ENCODE data around the gene CELSR3.
A peak's percentile ranks its signal among the peaks of the same experiment; 100 is the strongest.

Gene CELSR3

GRCh38 chr3:48637305-48637704, 25.4 kb downstream of the CELSR3 start:
- CTCF ChIA-PET = no interaction called here
- peak overlapping the region; percentile 89 for H3K27ac ChIP-seq
- DNase-seq (ENCODE audit: low spot score) = no peak

GRCh38 chr3:48636149-48636655, 26.5 kb downstream of the CELSR3 start:
- ChIA-PET CTCF (interaction anchor here (0.5 to 2.5 kb wide), 3 partner anchors 12 to 809 kb away, joined by 3 to 12 read pairs (median 4); no protein-coding TSS in a partner anchor), POLR2A (ENCODE audit: low non-redundant PET) (no interaction called here)
- H3K27ac ChIP-seq = peak overlapping the region; percentile 89
- DNase-seq (ENCODE audit: low spot score) = no peak
- TF ChIP-seq, protein P1, sequence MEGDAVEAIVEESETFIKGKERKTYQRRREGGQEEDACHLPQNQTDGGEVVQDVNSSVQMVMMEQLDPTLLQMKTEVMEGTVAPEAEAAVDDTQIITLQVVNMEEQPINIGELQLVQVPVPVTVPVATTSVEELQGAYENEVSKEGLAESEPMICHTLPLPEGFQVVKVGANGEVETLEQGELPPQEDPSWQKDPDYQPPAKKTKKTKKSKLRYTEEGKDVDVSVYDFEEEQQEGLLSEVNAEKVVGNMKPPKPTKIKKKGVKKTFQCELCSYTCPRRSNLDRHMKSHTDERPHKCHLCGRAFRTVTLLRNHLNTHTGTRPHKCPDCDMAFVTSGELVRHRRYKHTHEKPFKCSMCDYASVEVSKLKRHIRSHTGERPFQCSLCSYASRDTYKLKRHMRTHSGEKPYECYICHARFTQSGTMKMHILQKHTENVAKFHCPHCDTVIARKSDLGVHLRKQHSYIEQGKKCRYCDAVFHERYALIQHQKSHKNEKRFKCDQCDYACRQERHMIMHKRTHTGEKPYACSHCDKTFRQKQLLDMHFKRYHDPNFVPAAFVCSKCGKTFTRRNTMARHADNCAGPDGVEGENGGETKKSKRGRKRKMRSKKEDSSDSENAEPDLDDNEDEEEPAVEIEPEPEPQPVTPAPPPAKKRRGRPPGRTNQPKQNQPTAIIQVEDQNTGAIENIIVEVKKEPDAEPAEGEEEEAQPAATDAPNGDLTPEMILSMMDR (conservative IDR thresholded peaks at IDR 0.05; ENCODE audit: low read depth) = no peak

More at GRCh38 chr3:48637305-48637704, 25.4 kb downstream of the CELSR3 start:
- TF ChIP-seq, protein P1 (conservative IDR thresholded peaks at IDR 0.05; ENCODE audit: low read depth) = no peak
- POLR2A ChIA-PET (ENCODE audit: low non-redundant PET) = no interaction called here

GRCh38 chr3:48635222-48636021, 27.3 kb downstream of the CELSR3 start, which contains the start of gene SLC26A6:
Gene SLC26A6 (minus strand): TSS chr3:48635461. CDS start chr3:48635393, 68 bp downstream.
- peak within 1 kb of the TSS; percentile 89 for H3K27ac ChIP-seq
- DNase-seq (ENCODE audit: low spot score) = peak; percentile 99
- POLR2A ChIA-PET (ENCODE audit: low non-redundant PET) = no interaction called here
- CTCF ChIA-PET = interaction anchor here (0.5 to 2.5 kb wide), 3 partner anchors 11 to 809 kb away, joined by 3 to 12 read pairs (median 4); no protein-coding TSS in a partner anchor
- TF ChIP-seq, protein P1 (conservative IDR thresholded peaks at IDR 0.05; ENCODE audit: low read depth) = peak; percentile 72

- TF ChIP-seq, protein P1 (conservative IDR thresholded peaks at IDR 0.05; ENCODE audit: low read depth) = no peak
- ChIA-PET CTCF (interaction anchor here (2.5 kb wide), 1 partner anchor 10 kb away, joined by 12 read pairs; no protein-coding TSS in a partner anchor), POLR2A (ENCODE audit: low non-redundant PET) (no interaction called here)
- peak; percentile 55 for DNase-seq (ENCODE audit: low spot score)
- peak overlapping the region; percentile 89 for H3K27ac ChIP-seq
Measured at GRCh38 chr3:48634661-48635221, 27.9 kb downstream of the CELSR3 start.

DNA sequence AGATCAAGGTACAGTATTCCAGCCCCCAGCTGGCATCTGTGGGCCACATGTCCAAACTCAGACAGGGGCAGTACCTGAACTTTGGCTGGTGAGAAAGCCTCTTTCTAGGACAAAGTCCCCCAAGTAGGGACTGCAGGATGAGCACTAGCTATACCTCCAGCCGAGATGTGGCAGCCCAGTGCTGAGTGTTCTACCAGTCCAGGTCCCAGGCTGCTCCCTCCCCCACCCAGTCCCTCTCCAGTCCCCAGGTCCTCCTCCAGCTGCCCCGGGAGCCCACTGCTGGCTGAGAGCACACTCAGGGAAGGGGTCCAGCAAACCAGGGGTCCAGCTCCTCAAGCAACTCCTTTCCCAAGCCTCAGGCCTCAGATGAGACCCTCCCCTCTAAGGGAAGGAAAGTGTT, 28.9 kb downstream of the CELSR3 start:
- ChIA-PET CTCF (interaction anchor here (1.1 to 2.5 kb wide), 2 partner anchors 9 to 23 kb away, joined by 3 to 12 read pairs; no protein-coding TSS in a partner anchor), POLR2A (ENCODE audit: low non-redundant PET) (no interaction called here)
- DNase-seq (ENCODE audit: low spot score) = no peak
- TF ChIP-seq, protein P1 (conservative IDR thresholded peaks at IDR 0.05; ENCODE audit: low read depth) = no peak
- H3K27ac ChIP-seq = peak overlapping the region; percentile 89

DNA sequence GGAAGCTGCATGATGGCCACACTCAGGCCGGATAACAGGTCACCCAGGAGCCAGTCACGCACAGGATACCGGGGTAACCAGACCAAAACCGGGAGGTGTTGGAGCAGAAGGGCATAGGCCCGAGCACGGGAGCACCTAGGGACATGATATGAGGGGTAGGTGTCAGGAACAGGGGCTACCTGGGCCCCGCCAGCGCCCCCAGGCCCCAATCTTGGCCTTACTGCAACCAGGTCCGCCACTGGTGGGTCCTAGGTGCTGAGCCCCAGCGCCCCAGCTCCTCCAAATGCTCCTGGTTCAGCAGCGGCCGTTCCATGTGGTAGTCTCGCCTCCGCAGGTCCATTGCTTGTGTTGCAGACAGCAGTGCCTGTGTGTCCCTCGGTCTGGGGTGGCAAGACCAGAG, 29.4 kb downstream of the CELSR3 start:
- H3K27ac ChIP-seq = peak overlapping the region; percentile 89
- CTCF ChIA-PET = interaction anchor here (1.1 kb wide), 1 partner anchor 23 kb away, joined by 3 read pairs; no protein-coding TSS in a partner anchor
- POLR2A ChIA-PET (ENCODE audit: low non-redundant PET) = no interaction called here
- TF ChIP-seq, protein P1 (conservative IDR thresholded peaks at IDR 0.05; ENCODE audit: low read depth) = no peak
- no peak for DNase-seq (ENCODE audit: low spot score)

Data from RWPE1 (cell line).